Measurements from ENCODE around the gene NPPA. TPM values are rescaled to one million over a fixed set of nuclear protein-coding genes. Genes with fewer than 3 reads are reported as not detected.

Gene NPPA
- total RNA-seq, 2 experiments from 2014 or later, result not detected

DNA sequence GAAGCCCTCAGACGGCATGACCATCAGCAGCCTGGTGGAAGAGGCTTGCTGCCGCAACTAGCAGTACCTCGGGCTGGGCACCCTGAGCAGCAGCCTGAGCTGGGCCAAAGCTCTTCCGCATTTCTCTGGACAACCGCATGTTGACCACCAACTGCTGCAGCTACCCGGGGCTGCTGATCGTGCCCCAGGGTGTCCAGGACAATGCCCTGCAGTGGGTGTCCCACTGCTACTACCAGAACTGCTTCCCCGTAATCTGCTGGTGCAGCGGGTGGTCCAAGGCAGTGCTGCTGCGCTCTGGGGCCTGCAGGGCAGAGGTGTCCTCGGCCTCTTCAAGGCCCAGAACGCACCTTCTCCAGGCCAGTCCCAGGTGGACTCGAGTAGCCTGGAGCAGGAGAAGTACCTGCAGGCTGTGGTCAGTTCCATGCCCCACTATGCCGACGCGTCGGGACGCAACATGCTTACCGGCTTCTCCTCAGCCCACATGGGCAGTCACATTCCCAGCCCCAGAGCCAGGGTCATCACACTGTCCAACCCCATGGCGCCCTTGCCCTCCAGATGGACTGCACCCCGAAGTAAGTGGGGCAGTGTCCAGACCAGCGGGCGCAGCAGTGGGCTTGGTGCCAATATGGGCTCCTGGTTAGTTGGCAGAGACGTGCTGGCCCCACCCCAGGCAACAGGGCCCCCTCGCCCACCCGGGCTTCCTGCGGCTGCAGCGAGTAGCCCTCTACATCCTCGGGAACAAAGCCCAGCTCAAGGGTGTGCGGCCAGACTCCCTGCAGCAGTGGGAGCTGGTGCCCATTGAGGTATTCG is 30.7 kb upstream of the NPPA start:
- intact Hi-C loops (cut with micrococcal nuclease; ENCODE audit: unreplicated experiment), result no loop called here
- no peaks in the 10 kb centered on the region for H3K79me2 ChIP-seq (ENCODE audit: insufficient read depth, low read depth, low read length)
- no peaks in the 10 kb centered on the region for H3K9me2 ChIP-seq (ENCODE audit: insufficient read depth, low read length)
- no peak overlapping the region for H3K4me2 ChIP-seq (ENCODE audit: low read length)
- ChIA-PET POLR2A (no interaction called here), CTCF (ENCODE audit: unreplicated experiment) (interaction anchor here (0.9 to 1.2 kb wide), 2 partner anchors 14 to 16 kb away, joined by 3 read pairs; no protein-coding TSS in a partner anchor)
- no peak overlapping the region for H3K27ac ChIP-seq (ENCODE audit: low read depth, low read length, poor library complexity, severe bottlenecking)
- DNase-seq (ENCODE audit: low spot score), result no peak
- TF ChIP-seq, protein P1, sequence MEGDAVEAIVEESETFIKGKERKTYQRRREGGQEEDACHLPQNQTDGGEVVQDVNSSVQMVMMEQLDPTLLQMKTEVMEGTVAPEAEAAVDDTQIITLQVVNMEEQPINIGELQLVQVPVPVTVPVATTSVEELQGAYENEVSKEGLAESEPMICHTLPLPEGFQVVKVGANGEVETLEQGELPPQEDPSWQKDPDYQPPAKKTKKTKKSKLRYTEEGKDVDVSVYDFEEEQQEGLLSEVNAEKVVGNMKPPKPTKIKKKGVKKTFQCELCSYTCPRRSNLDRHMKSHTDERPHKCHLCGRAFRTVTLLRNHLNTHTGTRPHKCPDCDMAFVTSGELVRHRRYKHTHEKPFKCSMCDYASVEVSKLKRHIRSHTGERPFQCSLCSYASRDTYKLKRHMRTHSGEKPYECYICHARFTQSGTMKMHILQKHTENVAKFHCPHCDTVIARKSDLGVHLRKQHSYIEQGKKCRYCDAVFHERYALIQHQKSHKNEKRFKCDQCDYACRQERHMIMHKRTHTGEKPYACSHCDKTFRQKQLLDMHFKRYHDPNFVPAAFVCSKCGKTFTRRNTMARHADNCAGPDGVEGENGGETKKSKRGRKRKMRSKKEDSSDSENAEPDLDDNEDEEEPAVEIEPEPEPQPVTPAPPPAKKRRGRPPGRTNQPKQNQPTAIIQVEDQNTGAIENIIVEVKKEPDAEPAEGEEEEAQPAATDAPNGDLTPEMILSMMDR (conservative IDR thresholded peaks at IDR 0.05; ENCODE audit: low read length), result no peak
- TF ChIP-seq EZH2phosphoT487 (IDR thresholded peaks at IDR 0.05; ENCODE audit: borderline replicate concordance, low read depth, low read length), result no peak
- H3K4me1 ChIP-seq (ENCODE audit: insufficient read depth, low read length, poor library complexity, severe bottlenecking), result no peaks in the 10 kb centered on the region
- no peak overlapping the region for H3K4me3 ChIP-seq (ENCODE audit: low read depth, low read length, poor library complexity, severe bottlenecking)
- H3K9me3 ChIP-seq (ENCODE audit: low read length), result no peaks in the 10 kb centered on the region
- no peaks in the 10 kb centered on the region for H4K20me1 ChIP-seq (ENCODE audit: insufficient read depth, low read length)
- no peak overlapping the region for H2AFZ ChIP-seq (ENCODE audit: low read length)
- no peaks in the 10 kb centered on the region for H3K36me3 ChIP-seq (ENCODE audit: insufficient read depth, low read length)
- BruUV-seq (replicated peaks), result no TSS peak

DNA sequence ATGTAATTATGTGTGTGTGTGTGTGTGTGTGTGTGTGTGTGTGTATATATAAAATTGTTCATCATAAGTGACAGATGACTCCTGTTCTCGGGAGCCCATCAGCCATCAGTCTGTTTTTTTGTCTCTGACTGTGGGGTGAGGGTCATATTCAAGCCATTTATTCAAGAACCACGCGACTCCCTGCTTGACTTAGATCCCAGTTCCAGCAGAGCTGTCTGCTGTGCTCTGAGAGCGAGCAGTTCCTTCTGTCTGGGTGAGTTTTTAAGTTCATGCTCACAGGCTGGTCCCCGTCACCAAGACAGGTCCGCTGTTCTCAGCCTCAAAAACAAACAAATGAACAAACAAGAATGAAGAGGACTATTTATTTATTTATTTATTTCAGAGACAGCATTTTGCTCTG is 29.5 kb upstream of the NPPA start:
- Histone ChIP-seq H4K20me1 (ENCODE audit: insufficient read depth, low read length) (no peaks in the 10 kb centered on the region), H3K4me1 (ENCODE audit: insufficient read depth, low read length, poor library complexity, severe bottlenecking) (no peaks in the 10 kb centered on the region), H3K4me3 (ENCODE audit: low read depth, low read length, poor library complexity, severe bottlenecking) (no peak overlapping the region), H3K36me3 (ENCODE audit: insufficient read depth, low read length) (no peaks in the 10 kb centered on the region), H2AFZ (ENCODE audit: low read length) (no peak overlapping the region), H3K9me3 (ENCODE audit: low read length) (no peaks in the 10 kb centered on the region), H3K79me2 (ENCODE audit: insufficient read depth, low read depth, low read length) (no peaks in the 10 kb centered on the region), H3K9me2 (ENCODE audit: insufficient read depth, low read length) (no peaks in the 10 kb centered on the region), H3K27ac (ENCODE audit: low read depth, low read length, poor library complexity, severe bottlenecking) (no peak overlapping the region), H3K4me2 (ENCODE audit: low read length) (no peak overlapping the region)
- no TSS peak for BruUV-seq (replicated peaks)
- ChIA-PET CTCF (ENCODE audit: unreplicated experiment) (no interaction called here), POLR2A (no interaction called here)
- intact Hi-C loops (cut with micrococcal nuclease; ENCODE audit: unreplicated experiment), result no loop called here
- DNase-seq (ENCODE audit: low spot score), result no peak
- TF ChIP-seq, protein P1 (conservative IDR thresholded peaks at IDR 0.05; ENCODE audit: low read length), result no peak
- no peak for TF ChIP-seq EZH2phosphoT487 (IDR thresholded peaks at IDR 0.05; ENCODE audit: borderline replicate concordance, low read depth, low read length)

DNA sequence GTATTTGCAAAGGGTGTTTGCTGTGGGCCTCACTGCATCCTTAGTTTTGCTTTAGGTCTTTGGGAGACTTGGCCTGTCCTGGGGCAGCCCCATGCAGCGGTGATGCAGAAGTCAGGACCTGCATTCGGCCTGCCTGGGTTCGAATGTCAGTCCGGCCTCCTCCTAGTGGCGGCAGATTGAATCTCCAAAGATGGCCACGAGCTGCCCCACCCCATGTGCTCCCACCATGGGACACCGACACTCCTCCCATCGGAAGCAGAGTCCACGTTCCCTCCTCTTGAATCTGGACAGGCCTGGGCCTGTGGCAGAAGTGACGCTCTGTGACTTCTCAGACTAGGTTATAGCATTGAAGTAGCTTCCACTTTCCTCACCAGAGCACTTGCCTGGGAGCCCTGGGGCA is 27.5 kb upstream of the NPPA start:
- Histone ChIP-seq H3K27ac (ENCODE audit: low read depth, low read length, poor library complexity, severe bottlenecking) (no peak overlapping the region), H2AFZ (ENCODE audit: low read length) (no peak overlapping the region), H3K79me2 (ENCODE audit: insufficient read depth, low read depth, low read length) (no peaks in the 10 kb centered on the region), H3K4me2 (ENCODE audit: low read length) (no peak overlapping the region), H3K9me2 (ENCODE audit: insufficient read depth, low read length) (no peaks in the 10 kb centered on the region), H3K36me3 (ENCODE audit: insufficient read depth, low read length) (no peaks in the 10 kb centered on the region), H3K4me3 (ENCODE audit: low read depth, low read length, poor library complexity, severe bottlenecking) (no peak overlapping the region), H3K4me1 (ENCODE audit: insufficient read depth, low read length, poor library complexity, severe bottlenecking) (no peaks in the 10 kb centered on the region), H4K20me1 (ENCODE audit: insufficient read depth, low read length) (no peaks in the 10 kb centered on the region), H3K9me3 (ENCODE audit: low read length) (no peaks in the 10 kb centered on the region)
- CTCF ChIA-PET (ENCODE audit: unreplicated experiment), result no interaction called here
- BruUV-seq (replicated peaks), result no TSS peak
- DNase-seq (ENCODE audit: low spot score), result no peak
- TF ChIP-seq, protein P1 (conservative IDR thresholded peaks at IDR 0.05; ENCODE audit: low read length), result 0 out of 2 replicates have a peak, but pooled peaks have one; percentile 23
- no peak for TF ChIP-seq EZH2phosphoT487 (IDR thresholded peaks at IDR 0.05; ENCODE audit: borderline replicate concordance, low read depth, low read length)
- intact Hi-C loops (cut with micrococcal nuclease; ENCODE audit: unreplicated experiment), result no loop called here
- POLR2A ChIA-PET, result no interaction called here
